NCI-H2081 treated with DMSO at 0.1 percent for 48 hours (cell line): ENCODE measurements around the gene ANTXR2.
"Not testable (repeated sequence)": the region's sequence is repeated elsewhere in the genome, so short reads cannot be mapped to it uniquely, and the experiment has no call there.

Experiments used
- DNase-seq: peaks from one replicate; lab custom pipeline; 2025; lab: John Stamatoyannopoulos, UW

ANTXR2 gene

GRCh38 chr4:79915246-79915645, 157.8 kb downstream of the ANTXR2 start:
- DNase-seq: no peak

GRCh38 chr4:79913581-79913980, 159.4 kb downstream of the ANTXR2 start:
- DNase-seq: no peak

- no peak for DNase-seq
Observed at GRCh38 chr4:79907001-79907400, 166.0 kb downstream of the ANTXR2 start.

- DNase-seq: no peak
Observed at GRCh38 chr4:79906303-79906702, 166.7 kb downstream of the ANTXR2 start.

- no peak for DNase-seq
Observed at GRCh38 chr4:79905212-79905611, 167.8 kb downstream of the ANTXR2 start.

- DNase-seq: no peak
Observed at GRCh38 chr4:79904331-79904730, 168.7 kb downstream of the ANTXR2 start.

- no peak for DNase-seq
Observed at GRCh38 chr4:79900182-79900581, 172.8 kb downstream of the ANTXR2 start.

GRCh38 chr4:79899481-79899880, 173.5 kb downstream of the ANTXR2 start:
- no peak for DNase-seq

GRCh38 chr4:79898055-79898454, 175.0 kb downstream of the ANTXR2 start:
- DNase-seq: no peak

GRCh38 chr4:79897174-79897573, 175.9 kb downstream of the ANTXR2 start:
- no peak for DNase-seq

- no peak for DNase-seq
Observed at GRCh38 chr4:79893456-79893855, 179.6 kb downstream of the ANTXR2 start.

- DNase-seq: not testable (repeated sequence)
Observed at GRCh38 chr4:79889026-79889425, 184.0 kb downstream of the ANTXR2 start.

GRCh38 chr4:79886557-79886956, 186.5 kb downstream of the ANTXR2 start:
- no peak for DNase-seq

GRCh38 chr4:79886021-79886420, 187.0 kb downstream of the ANTXR2 start:
- no peak for DNase-seq

GRCh38 chr4:79883290-79883689, 189.7 kb downstream of the ANTXR2 start:
- no peak for DNase-seq

- DNase-seq: no peak
Observed at GRCh38 chr4:79882806-79883205, 190.2 kb downstream of the ANTXR2 start.

GRCh38 chr4:79881407-79881806, 191.6 kb downstream of the ANTXR2 start:
- no peak for DNase-seq

GRCh38 chr4:79877511-79877910, 195.5 kb downstream of the ANTXR2 start:
- DNase-seq: no peak

- DNase-seq: no peak
Observed at GRCh38 chr4:79875344-79875899, 197.6 kb downstream of the ANTXR2 start.

GRCh38 chr4:79874197-79874596, 198.8 kb downstream of the ANTXR2 start:
- no peak for DNase-seq

GRCh38 chr4:79872738-79873137, 200.3 kb downstream of the ANTXR2 start:
- DNase-seq: no peak

- no peak for DNase-seq
Observed at GRCh38 chr4:79871961-79872360, 201.1 kb downstream of the ANTXR2 start.

GRCh38 chr4:79869597-79870237, 203.3 kb downstream of the ANTXR2 start:
- DNase-seq: no peak

- DNase-seq: no peak
Observed at GRCh38 chr4:79865201-79865597, 207.8 kb downstream of the ANTXR2 start.
